HL-60/S4 (cell line): ENCODE measurements around the gene CREB1.

Experiments used
- in situ Hi-C: fragments of 300-500 bp; cut with MboI; formaldehyde crosslinking; loops from 2 replicates; pipeline ENCODE4 v1.14.3; 2022; ENCODE audit warnings: low sequenced_read_pairs

CREB1 gene

DNA sequence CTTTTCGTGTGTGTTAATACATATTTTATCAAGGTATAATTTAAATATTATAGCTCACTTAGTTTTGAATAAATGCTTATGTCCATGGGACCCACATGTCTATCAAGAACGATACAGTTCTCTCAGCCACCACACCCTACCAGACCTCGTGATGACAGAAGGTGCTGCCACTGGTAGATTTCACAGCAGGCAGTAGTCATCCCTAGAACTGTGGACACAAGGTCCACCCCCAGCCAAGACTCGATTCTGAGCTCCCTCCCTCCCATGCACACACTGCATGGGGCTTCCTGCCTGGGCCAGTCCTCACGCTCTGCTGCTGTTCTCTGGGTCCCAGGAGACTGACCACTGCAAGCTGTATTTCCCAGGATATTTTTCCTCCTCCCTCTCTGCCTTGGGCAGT, 26.5 kb upstream of the CREB1 start:
- in situ Hi-C loops, result no loop called here

GRCh38 chr2:207504513-207505170, 25.1 kb upstream of the CREB1 start:
- in situ Hi-C loops, result no loop called here

DNA sequence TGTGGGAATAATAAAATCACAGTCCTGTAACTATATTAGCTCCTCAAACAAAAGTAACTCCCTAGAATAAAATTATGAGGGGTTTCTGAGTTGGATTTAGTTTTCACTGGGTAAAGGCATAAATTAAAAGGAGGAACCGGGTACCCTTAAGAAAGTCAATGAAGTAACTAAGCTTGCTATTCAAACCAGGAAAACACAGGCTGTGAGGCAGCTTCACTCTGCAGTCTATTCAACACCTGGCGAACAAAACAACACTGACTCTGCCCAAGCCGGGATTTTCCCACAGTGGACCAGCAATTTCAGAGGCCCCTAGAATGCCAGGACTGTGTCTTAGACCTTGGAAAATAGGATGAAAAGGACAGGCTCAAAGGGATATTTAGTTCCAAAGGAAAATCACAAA, 24.6 kb upstream of the CREB1 start:
- in situ Hi-C loops, result no loop called here

- in situ Hi-C loops, result no loop called here
These were observed 24.0 kb upstream of the CREB1 start for GRCh38 chr2:207505728-207506127.

GRCh38 chr2:207506426-207506825, 23.3 kb upstream of the CREB1 start:
- in situ Hi-C loops, result no loop called here

DNA sequence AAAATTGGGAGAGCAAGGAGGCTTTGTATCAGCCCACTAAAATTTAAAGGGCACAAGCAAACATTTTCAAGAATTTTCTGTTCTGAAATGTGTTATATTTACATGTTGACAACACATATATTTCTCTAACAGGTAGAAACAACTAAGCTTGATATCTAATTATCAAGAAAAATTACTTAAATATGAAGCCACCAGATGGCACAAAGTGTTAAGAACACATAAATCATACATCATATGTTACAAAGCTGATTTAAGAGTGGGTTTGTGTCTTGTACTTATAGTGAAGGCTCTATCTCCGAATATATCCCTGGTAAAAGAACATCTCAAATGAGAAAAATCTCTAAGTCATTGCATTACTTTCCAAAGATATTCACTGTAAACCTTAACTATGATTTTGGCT, 19.6 kb upstream of the CREB1 start:
- in situ Hi-C loops, result no loop called here

DNA sequence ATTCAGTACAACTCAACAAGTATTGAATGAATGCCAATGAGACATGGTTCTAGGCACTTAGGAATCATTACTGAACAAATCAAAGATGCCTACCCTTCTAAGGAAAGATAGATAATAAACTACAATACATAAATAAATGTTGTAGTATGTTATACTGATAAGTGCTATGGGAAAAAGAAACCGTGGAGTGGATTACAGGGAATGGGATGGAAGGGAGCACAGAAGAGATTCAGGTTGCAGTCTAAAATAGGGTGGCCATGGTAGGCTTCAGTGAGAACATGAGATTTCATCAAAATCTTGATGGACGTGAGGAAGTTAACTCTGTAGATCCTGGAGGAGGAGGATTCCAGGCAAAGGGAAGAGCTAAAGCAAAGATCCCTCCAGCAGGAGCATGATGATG, 17.9 kb upstream of the CREB1 start:
- in situ Hi-C loops, result no loop called here

GRCh38 chr2:207512356-207512755, 17.4 kb upstream of the CREB1 start:
- in situ Hi-C loops, result no loop called here

DNA sequence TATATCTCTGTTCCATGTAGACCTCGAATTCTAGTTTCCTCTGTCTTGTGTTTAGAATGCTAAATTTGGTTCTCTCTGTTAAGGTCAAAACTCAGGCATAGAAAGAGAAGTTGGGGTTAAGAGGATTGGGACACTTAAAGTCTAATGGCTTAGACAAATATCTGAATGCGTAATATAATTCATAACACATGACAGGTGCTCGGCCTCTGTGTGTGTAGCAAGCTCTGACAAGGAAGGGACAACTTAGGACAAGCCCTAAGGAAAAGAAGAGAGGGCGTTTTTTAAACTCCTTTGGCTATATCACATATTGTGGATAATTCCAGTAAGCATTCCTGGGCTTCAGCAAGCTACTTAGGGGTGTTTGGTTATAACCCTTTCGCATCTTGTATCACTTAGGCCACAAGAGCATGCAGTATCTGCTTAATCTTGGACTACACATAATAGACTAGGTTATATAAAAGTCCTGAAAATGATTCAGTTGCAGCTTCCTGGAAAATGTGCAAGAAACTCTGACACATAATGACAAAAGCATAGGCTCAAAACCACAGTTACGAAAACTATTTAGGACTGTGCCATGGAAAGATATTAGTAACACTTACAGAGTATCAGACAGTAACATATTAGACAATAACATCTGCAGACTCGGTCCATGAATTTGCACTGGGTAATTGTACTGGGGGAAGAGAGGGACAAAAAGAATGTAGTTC, 16.1 kb upstream of the CREB1 start:
- in situ Hi-C loops, result no loop called here

DNA sequence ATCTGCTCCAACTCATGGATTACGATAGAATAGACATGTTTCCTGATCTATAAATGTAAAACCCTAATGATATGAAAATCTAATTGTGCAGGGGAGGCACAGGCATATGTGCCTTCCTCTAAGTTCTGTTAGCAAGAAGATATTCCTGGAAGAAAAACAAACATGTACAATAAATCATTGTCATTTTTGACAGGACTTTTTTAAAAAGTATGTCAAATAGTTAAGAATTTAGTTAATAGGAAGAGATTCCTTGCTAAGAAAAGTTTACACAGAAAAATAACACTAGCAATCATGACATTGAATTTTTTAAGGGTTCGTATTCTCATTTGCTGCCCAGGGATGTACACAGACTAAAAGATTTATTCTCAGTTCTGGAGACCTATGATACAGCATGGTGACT, 15.3 kb upstream of the CREB1 start:
- in situ Hi-C loops, result no loop called here

- in situ Hi-C loops, result no loop called here
These were observed 14.1 kb upstream of the CREB1 start for GRCh38 chr2:207515671-207516070.

DNA sequence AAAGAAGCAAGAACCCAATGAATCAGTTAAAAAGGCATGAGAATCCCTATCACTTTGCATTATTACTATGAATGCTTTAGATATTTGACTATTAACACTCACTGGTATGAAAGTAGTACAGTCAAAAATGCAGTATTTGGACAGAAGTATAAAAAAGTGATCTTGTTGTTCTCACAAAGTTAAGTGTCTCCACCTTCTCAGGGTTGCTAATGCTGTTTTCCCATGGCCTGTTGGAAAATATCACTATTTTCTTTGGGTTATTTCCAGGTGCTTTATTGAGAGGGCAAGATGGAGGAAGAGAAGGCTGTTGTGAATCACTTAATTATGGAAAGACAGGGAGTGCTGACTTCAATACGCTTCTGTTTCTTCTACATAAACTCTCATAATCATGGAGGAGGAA, 13.6 kb upstream of the CREB1 start:
- in situ Hi-C loops, result no loop called here

DNA sequence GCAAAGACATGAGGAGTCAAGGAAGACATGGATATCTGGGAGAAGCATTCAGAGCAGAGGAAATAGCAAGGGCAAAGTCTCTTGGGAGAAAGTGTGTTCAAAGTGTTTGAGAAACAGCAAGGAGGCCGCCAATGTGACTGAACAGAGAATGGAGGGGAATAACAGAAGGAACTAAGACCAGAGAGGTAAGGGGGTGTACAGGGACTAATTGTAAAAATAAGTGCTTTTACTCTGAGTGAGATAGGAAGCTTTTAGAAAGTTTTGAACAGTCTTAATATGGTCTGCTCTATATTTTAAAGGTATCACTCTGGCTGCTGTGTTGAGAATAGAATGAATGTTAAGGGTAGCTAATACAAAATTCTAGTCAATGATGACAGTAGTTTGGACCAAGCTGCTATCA, 6.8 kb upstream of the CREB1 start:
- in situ Hi-C loops, result no loop called here

GRCh38 chr2:207525296-207525695, 4.5 kb upstream of the CREB1 start:
- in situ Hi-C loops, result no loop called here

- in situ Hi-C loops, result no loop called here
These were observed 807 bp upstream of the CREB1 start for GRCh38 chr2:207528980-207529329.

- in situ Hi-C loops, result no loop called here
These were observed 634 bp downstream of the CREB1 start for GRCh38 chr2:207530160-207531031.

- in situ Hi-C loops, result no loop called here
These were observed 1.5 kb downstream of the CREB1 start for GRCh38 chr2:207531032-207531952.

GRCh38 chr2:207532676-207533075, 2.9 kb downstream of the CREB1 start:
- in situ Hi-C loops, result no loop called here

DNA sequence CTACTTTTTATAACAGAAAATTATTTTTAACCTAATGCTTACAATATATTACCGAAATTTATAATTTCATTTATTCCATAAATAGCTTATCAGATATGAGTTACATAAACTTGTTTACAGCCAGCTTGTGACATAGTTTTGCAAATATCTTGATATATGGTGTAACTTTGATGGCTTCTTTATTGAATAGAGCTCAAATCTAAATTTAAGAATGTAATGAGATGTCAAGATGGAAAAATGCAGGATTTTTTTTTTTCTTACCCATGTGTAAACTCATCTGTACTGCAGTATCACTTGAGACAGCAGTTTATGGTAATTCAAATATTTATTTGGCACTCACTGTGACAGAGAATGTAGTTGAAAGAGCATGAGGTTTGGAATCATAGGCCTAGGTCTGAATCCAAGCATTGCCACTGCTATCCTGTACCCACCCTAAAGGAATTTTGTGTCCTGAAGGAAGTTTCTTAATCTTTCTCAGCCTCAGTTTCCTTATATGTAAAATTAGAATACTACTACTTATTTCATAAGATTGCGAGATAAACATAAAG, 3.8 kb downstream of the CREB1 start:
- in situ Hi-C loops, result no loop called here

- in situ Hi-C loops, result no loop called here
These were observed 4.7 kb downstream of the CREB1 start for GRCh38 chr2:207534417-207534816.

DNA sequence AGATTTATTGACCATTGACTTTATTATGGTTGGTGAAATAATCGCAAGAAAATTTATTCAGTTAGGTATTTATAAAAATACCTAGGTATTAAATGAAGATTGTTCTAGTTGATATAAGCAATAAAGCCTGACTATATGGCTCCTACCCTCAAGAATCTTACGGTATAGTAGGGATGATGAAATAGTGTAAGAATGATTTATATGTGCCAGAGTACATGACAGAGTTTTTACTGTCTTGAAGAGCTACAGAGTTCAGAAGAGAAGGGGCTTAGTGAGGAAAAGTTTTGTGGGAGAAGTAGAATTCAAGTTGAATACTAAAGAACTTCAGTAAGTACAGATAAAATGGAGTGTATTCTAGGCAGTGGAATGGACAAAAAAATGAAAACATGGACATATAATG, 9.7 kb downstream of the CREB1 start:
- in situ Hi-C loops, result no loop called here
